Muscle layer of duodenum (tissue), 2 donors: Measurements from ENCODE around the gene LDLRAD4.

Experiments
- H3K27ac ChIP-seq: one replicate; pipeline ENCODE4 v1.7.0; 2013; ENCODE audit warnings: mild to moderate bottlenecking, low read length
- H3K27me3 ChIP-seq: one replicate; pipeline ENCODE4 v1.7.0; 2013; ENCODE audit warnings: low read depth, mild to moderate bottlenecking, control low read depth, low read length
- H3K36me3 ChIP-seq, 2 donors: one replicate each; pipeline ENCODE4 v1.7.0; 2013; ENCODE audit warnings: low read length in 2 of 2, control low read depth in 1 of 2, mild to moderate bottlenecking in 1 of 2; ENCODE audit not compliant: insufficient read depth in 2 of 2, control insufficient read depth in 1 of 2
- H3K4me1 ChIP-seq, 2 donors: one replicate each; pipeline ENCODE4 v1.7.0; 2013; ENCODE audit warnings: low read length in 2 of 2, mild to moderate bottlenecking in 2 of 2, control low read depth in 1 of 2, moderate library complexity in 1 of 2; ENCODE audit not compliant: insufficient read depth in 2 of 2, control insufficient read depth in 1 of 2
- H3K4me3 ChIP-seq, 2 donors: one replicate each; pipeline ENCODE4 v1.7.0; 2013; ENCODE audit warnings: low read length in 2 of 2, low read depth in 1 of 2, mild to moderate bottlenecking in 1 of 2
- H3K9me3 ChIP-seq, 2 donors: one replicate each; pipeline ENCODE4 v1.7.0; 2013; ENCODE audit warnings: low read length in 2 of 2, control low read depth in 1 of 2, mild to moderate bottlenecking in 1 of 2; ENCODE audit not compliant: control insufficient read depth in 1 of 2
- donor health status: healthy.

Gene LDLRAD4

DNA sequence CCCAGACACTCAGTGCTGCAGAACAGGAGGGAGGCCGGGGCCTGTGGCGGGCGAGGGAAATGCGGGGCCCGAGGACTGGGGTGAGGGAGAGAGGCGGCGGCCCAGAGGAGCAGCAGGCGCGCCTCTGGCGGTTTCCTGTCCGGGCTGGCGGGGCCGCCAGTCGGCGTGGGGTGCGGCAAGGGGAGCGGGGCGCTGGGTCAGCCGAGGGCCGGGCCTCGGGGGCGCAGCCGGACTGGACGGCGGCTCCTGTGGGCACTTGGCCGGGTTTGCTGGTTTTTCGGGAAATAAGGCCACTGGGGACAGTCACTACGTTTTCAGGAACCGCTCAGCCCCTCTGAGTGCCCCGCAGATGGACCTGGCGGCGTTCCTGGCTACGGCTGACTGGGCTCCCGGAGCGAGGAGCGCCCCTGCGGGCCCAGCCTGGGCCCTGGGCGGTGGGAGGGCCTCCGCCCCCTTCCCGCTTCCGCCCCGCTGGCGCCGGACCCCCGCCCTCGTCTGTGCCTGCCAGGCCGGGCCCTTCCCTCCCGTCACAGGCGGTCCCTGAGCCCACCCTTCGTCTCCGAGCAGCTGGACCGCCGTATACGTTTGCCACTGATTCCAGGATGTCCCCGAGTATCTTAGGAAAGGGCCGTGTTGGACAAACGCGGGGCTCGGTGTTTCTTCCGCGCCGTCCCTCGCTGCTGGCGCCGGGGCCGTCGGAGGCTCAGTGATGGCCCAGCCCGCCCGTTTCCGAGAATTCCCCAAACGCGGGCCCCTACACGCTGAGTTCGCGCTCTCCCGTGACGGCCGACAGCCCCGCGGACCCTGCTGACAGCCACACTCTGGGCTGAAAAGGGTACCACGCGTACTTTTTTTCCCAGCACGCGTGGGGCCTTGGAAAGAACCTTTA lies 423.2 kb downstream of the LDLRAD4 start:
- no peak overlapping the region for H3K27ac ChIP-seq
- H3K36me3 ChIP-seq = peaks cover 0 to 18% of the 10 kb centered on the region in 2 donors
- no peaks in the 10 kb centered on the region for H3K4me1 ChIP-seq
- no peaks in the 10 kb centered on the region for H3K9me3 ChIP-seq
- H3K4me3 ChIP-seq = peak overlapping the region in 1 of 2 donors; percentile 54
- H3K27me3 ChIP-seq = no peaks in the 10 kb centered on the region

DNA sequence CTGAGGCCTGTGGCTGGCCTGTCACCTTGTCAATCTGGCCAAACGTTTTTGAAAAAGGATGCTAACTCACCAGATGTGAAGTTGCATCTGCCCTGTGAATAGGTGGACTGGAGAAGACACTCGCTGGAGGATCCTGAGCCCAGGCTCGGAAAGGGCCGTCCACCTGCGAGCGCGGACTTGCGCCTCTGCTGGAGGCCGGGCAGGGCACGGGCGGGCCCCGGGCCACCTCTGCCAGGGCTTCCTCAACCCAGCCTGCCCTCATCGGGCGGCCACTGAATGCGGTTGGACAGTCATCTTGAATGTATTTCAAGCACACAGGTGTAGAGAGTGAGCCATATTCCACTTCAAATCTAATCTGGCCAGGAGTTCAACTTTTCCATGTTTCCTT lies 423.9 kb downstream of the LDLRAD4 start:
- Histone ChIP-seq H3K4me1 (no peaks in the 10 kb centered on the region), H3K27ac (no peak overlapping the region), H3K4me3 (peak overlapping the region in 1 of 2 donors; percentile 54), H3K27me3 (no peaks in the 10 kb centered on the region), H3K9me3 (no peaks in the 10 kb centered on the region), H3K36me3 (peaks cover 0 to 18% of the 10 kb centered on the region in 2 donors)

GRCh38 chr18:13643261-13643751 lies 424.7 kb downstream of the LDLRAD4 start:
- Histone ChIP-seq H3K4me1 (no peaks in the 10 kb centered on the region), H3K27me3 (no peaks in the 10 kb centered on the region), H3K36me3 (peaks cover 0 to 18% of the 10 kb centered on the region in 2 donors)

GRCh38 chr18:13645093-13645492 lies 426.5 kb downstream of the LDLRAD4 start:
- no peaks in the 10 kb centered on the region for H3K4me1 ChIP-seq
- H3K4me3 ChIP-seq = no peak overlapping the region
- H3K9me3 ChIP-seq = no peaks in the 10 kb centered on the region
- no peak overlapping the region for H3K27ac ChIP-seq
- H3K36me3 ChIP-seq = peaks cover 0 to 18% of the 10 kb centered on the region in 2 donors
- no peaks in the 10 kb centered on the region for H3K27me3 ChIP-seq

More at GRCh38 chr18:13643261-13643751, 424.7 kb downstream of the LDLRAD4 start:
- H3K4me3 ChIP-seq = no peak overlapping the region
- H3K27ac ChIP-seq = no peak overlapping the region
- no peaks in the 10 kb centered on the region for H3K9me3 ChIP-seq

DNA sequence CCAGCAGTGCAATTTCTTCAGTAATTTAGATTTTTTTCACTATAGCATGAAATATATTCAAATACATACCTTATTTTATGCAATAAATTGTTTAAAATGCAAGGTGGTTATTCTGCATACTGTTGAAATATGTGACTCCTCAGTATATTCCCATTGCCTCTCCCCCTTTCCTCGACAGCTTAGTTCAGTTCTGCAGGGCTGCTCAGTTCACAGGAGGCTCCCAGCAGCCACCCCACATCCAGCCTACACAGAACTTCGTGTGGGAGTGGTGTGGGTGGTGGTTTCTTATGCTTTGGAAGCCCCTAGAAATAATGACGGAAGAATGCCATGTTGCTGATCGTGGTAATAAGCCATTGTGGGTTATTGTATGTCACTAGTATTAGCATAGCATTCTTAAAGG lies 428.1 kb downstream of the LDLRAD4 start:
- H3K27me3 ChIP-seq = no peaks in the 10 kb centered on the region
- H3K9me3 ChIP-seq = no peaks in the 10 kb centered on the region
- peaks cover 0 to 18% of the 10 kb centered on the region in 2 donors for H3K36me3 ChIP-seq
- H3K27ac ChIP-seq = no peak overlapping the region
- H3K4me3 ChIP-seq = no peak overlapping the region
- H3K4me1 ChIP-seq = no peaks in the 10 kb centered on the region

DNA sequence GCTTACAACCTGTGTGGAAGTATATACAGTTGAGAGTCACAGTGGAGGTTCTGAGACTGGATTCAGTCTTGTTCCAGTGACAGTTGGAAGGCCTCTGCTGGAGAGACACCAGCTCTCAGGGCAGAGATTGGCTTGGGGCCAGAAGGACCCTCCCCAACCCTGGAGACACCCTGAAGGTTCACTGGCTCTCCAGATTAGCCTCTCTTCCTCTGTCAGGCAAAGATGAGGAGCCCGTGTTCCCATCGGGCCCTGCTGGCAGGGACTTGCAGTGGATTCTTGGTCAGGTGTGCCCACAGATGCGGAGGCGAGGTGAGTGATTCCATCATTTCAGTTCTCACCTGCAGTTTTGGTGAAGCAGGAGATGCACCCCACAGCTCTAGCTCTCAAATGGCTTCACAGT lies 429.2 kb downstream of the LDLRAD4 start:
- Histone ChIP-seq H3K4me3 (no peak overlapping the region), H3K27ac (no peak overlapping the region), H3K4me1 (no peaks in the 10 kb centered on the region), H3K9me3 (no peaks in the 10 kb centered on the region), H3K27me3 (no peaks in the 10 kb centered on the region), H3K36me3 (peaks cover 0 to 18% of the 10 kb centered on the region in 2 donors)

GRCh38 chr18:13649397-13650390 lies 431.1 kb downstream of the LDLRAD4 start:
- Histone ChIP-seq H3K4me3 (no peak overlapping the region), H3K36me3 (peaks cover 0 to 15% of the 10 kb centered on the region in 2 donors), H3K27ac (no peak overlapping the region)

DNA sequence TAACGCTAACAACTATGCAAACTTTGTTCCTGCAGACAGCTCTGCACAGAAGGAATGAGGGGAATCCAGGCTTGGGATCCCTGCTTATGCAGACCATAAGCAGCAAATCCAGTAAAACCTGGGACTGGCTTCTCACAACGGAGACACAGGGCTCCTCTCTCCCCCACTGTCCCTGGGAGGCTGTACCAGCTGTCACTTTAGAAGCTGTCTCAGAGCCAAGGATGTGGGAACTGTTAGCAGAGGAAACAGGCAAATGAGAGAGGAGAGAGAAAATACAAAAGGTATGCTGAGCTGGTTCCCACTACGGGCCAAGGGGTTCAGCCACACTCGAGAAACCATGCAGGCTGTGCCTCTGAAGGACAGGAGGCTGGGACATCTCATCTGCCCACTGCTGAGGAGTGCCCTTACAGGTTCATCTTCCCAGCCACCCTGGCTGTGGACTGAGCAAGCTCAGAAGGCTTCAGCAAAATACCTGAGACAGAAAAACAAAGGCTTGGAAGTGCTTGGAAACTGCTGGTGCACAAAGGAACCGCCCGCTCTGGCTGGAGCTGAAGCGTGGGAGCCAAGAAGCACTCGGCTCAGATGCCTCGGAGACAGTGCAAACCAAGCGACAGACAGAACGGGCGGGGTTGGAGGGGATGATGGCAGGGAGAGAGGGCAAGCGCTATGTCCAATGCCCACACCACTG lies 435.3 kb downstream of the LDLRAD4 start:
- H3K9me3 ChIP-seq = no peaks in the 10 kb centered on the region
- no peak overlapping the region for H3K4me3 ChIP-seq
- H3K4me1 ChIP-seq = peaks cover 0 to 6% of the 10 kb centered on the region in 2 donors
- H3K36me3 ChIP-seq = no peaks in the 10 kb centered on the region
- H3K27me3 ChIP-seq = no peaks in the 10 kb centered on the region
- no peak overlapping the region for H3K27ac ChIP-seq

More at GRCh38 chr18:13649397-13650390, 431.1 kb downstream of the LDLRAD4 start:
- Histone ChIP-seq H3K9me3 (no peaks in the 10 kb centered on the region), H3K27me3 (no peaks in the 10 kb centered on the region), H3K4me1 (no peaks in the 10 kb centered on the region)

DNA sequence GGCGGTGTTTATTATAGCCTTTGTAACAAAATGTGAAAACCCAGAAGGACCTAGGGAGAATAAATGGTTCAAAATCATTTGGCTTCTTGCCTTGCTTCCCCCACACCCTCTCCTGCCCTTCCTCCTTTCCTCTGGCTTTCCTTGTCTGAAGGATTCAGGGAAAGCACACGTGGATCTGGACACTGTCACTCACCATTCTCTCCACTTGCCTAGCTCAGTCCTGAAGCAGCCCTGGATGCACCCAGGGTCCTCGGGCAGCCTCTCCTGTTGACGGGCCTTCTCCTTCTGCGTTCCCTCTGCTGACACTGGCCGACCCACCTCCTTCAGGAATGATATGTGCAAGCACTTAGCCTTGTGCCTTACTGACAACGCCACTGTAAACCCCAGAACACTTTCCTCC lies 439.4 kb downstream of the LDLRAD4 start:
- Histone ChIP-seq H3K4me3 (no peak overlapping the region), H3K4me1 (peaks cover 0 to 9% of the 10 kb centered on the region in 2 donors), H3K36me3 (no peaks in the 10 kb centered on the region), H3K27me3 (no peaks in the 10 kb centered on the region), H3K9me3 (no peaks in the 10 kb centered on the region), H3K27ac (no peak overlapping the region)

DNA sequence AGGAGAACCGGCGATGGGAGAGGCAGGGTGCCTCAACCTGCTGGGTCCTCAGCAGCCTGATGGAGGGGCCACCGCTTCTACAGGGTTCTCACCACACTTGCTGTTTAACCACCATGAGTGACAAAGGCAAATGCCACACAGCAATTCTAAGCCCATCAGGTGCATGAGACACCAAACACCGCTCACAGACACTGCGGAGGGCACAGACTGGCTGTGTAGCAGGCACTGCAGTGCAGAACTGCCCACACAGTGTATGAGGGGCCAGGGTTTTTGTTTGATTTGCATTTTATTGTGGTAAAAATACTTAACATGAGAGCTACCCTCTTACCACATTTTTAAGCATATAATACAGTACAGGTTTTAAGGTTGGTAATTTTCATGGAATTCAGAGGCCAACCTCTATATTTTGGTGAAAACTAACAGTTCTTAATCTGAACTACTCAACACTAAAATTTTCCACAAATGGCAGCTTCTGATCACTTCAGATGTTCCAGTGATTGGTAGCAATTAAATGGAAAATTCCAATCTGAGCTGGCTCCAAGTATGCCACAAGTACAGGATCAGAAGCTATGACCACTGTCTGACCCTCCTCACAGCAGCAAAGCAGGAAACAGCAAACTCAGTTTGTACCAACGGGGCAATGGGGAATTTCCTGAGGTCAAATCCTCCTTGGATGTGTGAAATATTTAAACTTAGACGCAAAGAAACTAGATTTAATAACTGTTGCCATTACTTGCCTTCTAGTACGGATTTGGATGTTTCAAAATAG lies 440.1 kb downstream of the LDLRAD4 start:
- Histone ChIP-seq H3K27me3 (no peaks in the 10 kb centered on the region), H3K27ac (no peak overlapping the region), H3K4me3 (no peak overlapping the region), H3K9me3 (no peaks in the 10 kb centered on the region), H3K36me3 (no peaks in the 10 kb centered on the region), H3K4me1 (peaks cover 0 to 9% of the 10 kb centered on the region in 2 donors)
